Neural progenitor cell (in vitro differentiated cells): ENCODE data around the gene BRSK2. TPM values are rescaled to one million over a fixed set of nuclear protein-coding genes. Genes with fewer than 3 reads are reported as not detected.

ENCODE experiments used
- DNase-seq: peaks from one replicate; pipeline ENCODE4 v3.0.0-alpha.2; 2016; ENCODE audit warnings: low spot score
- H2AFZ ChIP-seq: fragments of 200-600 bp; sonication (generic); replicated peaks from 2 replicates; pipeline ENCODE4 v1.6.1; 2016; ENCODE audit warnings: antibody characterized with exemption
- H3F3A ChIP-seq: fragments of 200-600 bp; sonication (generic); 2 replicates; pipeline ENCODE4 v1.6.1; 2016; ENCODE audit warnings: antibody characterized with exemption, low read depth
- H3K27ac ChIP-seq: fragments of 200-600 bp; sonication (generic); 2 replicates; pipeline ENCODE4 v1.5.1; 2016; ENCODE audit warnings: mild to moderate bottlenecking
- H3K27me3 ChIP-seq: fragments of 200-600 bp; sonication (generic); 2 replicates; pipeline ENCODE4 v1.6.1; 2016; ENCODE audit warnings: mild to moderate bottlenecking, moderate library complexity
- H3K36me3 ChIP-seq: fragments of 200-600 bp; sonication (generic); 2 replicates; pipeline ENCODE4 v1.5.1; 2016
- H3K4me1 ChIP-seq: fragments of 200-600 bp; sonication (generic); 2 replicates; pipeline ENCODE4 v1.6.1; 2016; ENCODE audit warnings: mixed run types
- H3K4me2 ChIP-seq: fragments of 200-600 bp; sonication (generic); 2 replicates; pipeline ENCODE4 v1.6.1; 2016
- H3K4me3 ChIP-seq: fragments of 200-600 bp; sonication (generic); 2 replicates; pipeline ENCODE4 v1.5.1; 2016
- H3K79me2 ChIP-seq: fragments of 200-600 bp; sonication (generic); 2 replicates; pipeline ENCODE4 v1.6.1; 2016; ENCODE audit warnings: low read depth
- H3K9ac ChIP-seq: fragments of 200-600 bp; sonication (generic); 2 replicates; pipeline ENCODE4 v1.6.1; 2016
- H3K9me3 ChIP-seq: fragments of 200-600 bp; sonication (generic); 2 replicates; pipeline ENCODE4 v1.5.1; 2016; ENCODE audit warnings: low read depth
- H4K20me1 ChIP-seq: fragments of 200-600 bp; sonication (generic); 2 replicates; pipeline ENCODE4 v1.6.1; 2016; ENCODE audit warnings: low read depth
- H3K27ac Mint-ChIP-seq: 3 replicates; pipeline ENCODE4 v1.8.0; 2021; ENCODE audit warnings: mixed read lengths
- H3K27me3 Mint-ChIP-seq: 2 replicates; pipeline ENCODE4 v1.8.0; 2022; ENCODE audit warnings: low read depth, mild to moderate bottlenecking, inconsistent platforms, moderate library complexity, mixed read lengths; ENCODE audit not compliant: insufficient read depth
- H3K36me3 Mint-ChIP-seq: 3 replicates; pipeline ENCODE4 v1.8.0; 2021; ENCODE audit warnings: mixed read lengths
- H3K4me1 Mint-ChIP-seq: 3 replicates; pipeline ENCODE4 v1.8.0; 2021; ENCODE audit warnings: mixed read lengths
- H3K4me3 Mint-ChIP-seq: 3 replicates; pipeline ENCODE4 v1.8.0; 2021; ENCODE audit warnings: mild to moderate bottlenecking, moderate library complexity, mixed read lengths
- H3K9me3 Mint-ChIP-seq: 3 replicates; pipeline ENCODE4 v1.8.0; 2020; ENCODE audit warnings: mixed read lengths
- CTCF ChIP-seq: fragments of 200-600 bp; sonication (generic); IDR thresholded peaks from 2 replicates; pipeline ENCODE4 v1.5.1; 2017; ENCODE audit warnings: antibody characterized with exemption, mild to moderate bottlenecking
- EZH2 ChIP-seq: fragments of 200-600 bp; sonication (generic); IDR thresholded peaks from 2 replicates; pipeline ENCODE4 v1.6.1; 2017; ENCODE audit warnings: antibody characterized with exemption, mild to moderate bottlenecking, moderate library complexity
- EZH2phosphoT487 ChIP-seq: fragments of 200-600 bp; sonication (generic); IDR thresholded peaks from 2 replicates; pipeline ENCODE4 v1.6.1; 2017; ENCODE audit warnings: antibody characterized with exemption
- total RNA-seq: library from RNA; depleted of rRNA; stranded (reverse); fragments of >200 nt; gene quantifications from 2 replicates; pipeline ENCODE4 v1.2.3, GENCODE V29; 2015; ENCODE audit warnings: low replicate concordance

Gene BRSK2
- total RNA-seq, 1 donor from 2014 or later, result 8.2 TPM

DNA sequence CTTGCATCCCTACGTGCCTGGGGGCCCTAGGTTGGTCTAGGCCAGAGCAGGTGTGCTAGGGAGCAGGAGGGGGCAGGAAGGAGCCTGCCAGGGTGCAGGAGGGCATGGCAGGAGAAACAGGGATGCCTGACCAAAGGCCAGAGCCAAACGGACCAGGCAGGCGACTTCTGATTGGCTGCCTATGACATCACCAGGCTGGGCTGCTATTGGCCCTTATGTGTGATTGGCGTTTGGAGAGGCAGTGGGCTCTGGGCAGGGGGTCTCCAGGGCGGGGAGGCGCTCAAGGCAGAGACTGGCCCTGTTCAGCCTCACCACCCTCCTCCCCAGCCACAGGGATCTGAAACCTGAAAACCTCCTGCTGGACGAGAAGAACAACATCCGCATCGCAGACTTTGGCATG, 52.4 kb downstream of the BRSK2 start:
- no peaks in the 10 kb centered on the region for H3K27me3 ChIP-seq
- no peaks in the 10 kb centered on the region for H3K9me3 Mint-ChIP-seq
- H3K4me3 ChIP-seq, result no peak overlapping the region
- H3K4me1 ChIP-seq, result no peaks in the 10 kb centered on the region
- no peak overlapping the region for H2AFZ ChIP-seq
- H4K20me1 ChIP-seq, result peaks cover 3% of the 10 kb centered on the region
- no peaks in the 10 kb centered on the region for H3K4me1 Mint-ChIP-seq
- H3K9me3 ChIP-seq, result no peaks in the 10 kb centered on the region
- H3K9ac ChIP-seq, result no peak overlapping the region
- no peaks in the 10 kb centered on the region for H3K27me3 Mint-ChIP-seq
- no peaks in the 10 kb centered on the region for H3K36me3 ChIP-seq
- no peak overlapping the region for H3K4me2 ChIP-seq
- DNase-seq, result peak; percentile 75
- H3K27ac ChIP-seq, result no peak overlapping the region
- no peaks in the 10 kb centered on the region for H3K79me2 ChIP-seq
- H3K36me3 Mint-ChIP-seq, result no peaks in the 10 kb centered on the region
- H3F3A ChIP-seq, result no peaks in the 10 kb centered on the region
- no peak overlapping the region for H3K4me3 Mint-ChIP-seq
- TF ChIP-seq EZH2phosphoT487 (no peak), EZH2 (no peak), CTCF (no peak)
- H3K27ac Mint-ChIP-seq, result peak overlapping the region; percentile 69

DNA sequence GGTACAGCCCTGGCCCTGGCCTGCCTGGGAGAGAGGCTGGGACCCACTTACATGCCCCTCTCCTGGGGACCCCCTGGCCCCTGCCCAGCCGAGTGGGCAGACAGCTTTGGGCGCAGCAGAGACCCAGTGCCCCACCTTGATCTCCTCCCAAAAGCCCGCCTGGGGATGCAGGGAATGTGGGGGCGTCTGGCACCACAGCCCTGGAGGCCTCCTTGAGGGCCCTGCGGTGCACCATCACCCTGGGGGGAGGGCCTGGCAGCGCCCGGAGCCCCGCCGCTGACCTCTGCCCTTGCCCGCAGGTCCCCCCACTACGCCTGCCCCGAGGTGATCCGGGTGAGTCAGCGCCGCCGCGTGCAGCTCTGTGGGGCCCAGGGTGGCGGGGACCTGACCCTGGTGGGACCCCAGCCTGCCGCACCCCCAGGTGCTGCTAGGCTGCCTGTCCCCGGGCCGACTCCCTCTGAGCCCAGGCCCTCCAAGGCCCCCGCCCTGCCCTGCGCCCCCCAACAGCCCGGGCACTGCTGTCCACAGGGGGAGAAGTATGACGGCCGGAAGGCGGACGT, 53.2 kb downstream of the BRSK2 start:
- H3K27me3 ChIP-seq, result no peaks in the 10 kb centered on the region
- Mint-ChIP-seq H3K27ac (no peak overlapping the region), H3K4me1 (no peaks in the 10 kb centered on the region), H3K4me3 (no peak overlapping the region), H3K36me3 (no peaks in the 10 kb centered on the region), H3K9me3 (no peaks in the 10 kb centered on the region), H3K27me3 (no peaks in the 10 kb centered on the region)
- H2AFZ ChIP-seq, result no peak overlapping the region
- H3F3A ChIP-seq, result no peaks in the 10 kb centered on the region
- H3K79me2 ChIP-seq, result no peaks in the 10 kb centered on the region
- H4K20me1 ChIP-seq, result no peaks in the 10 kb centered on the region
- no peak for TF ChIP-seq EZH2
- no peak for TF ChIP-seq EZH2phosphoT487
- TF ChIP-seq CTCF, result no peak
- DNase-seq, result no peak
- H3K4me1 ChIP-seq, result no peaks in the 10 kb centered on the region
- H3K4me3 ChIP-seq, result no peak overlapping the region
- H3K4me2 ChIP-seq, result no peak overlapping the region
- H3K36me3 ChIP-seq, result no peaks in the 10 kb centered on the region
- no peaks in the 10 kb centered on the region for H3K9me3 ChIP-seq
- H3K9ac ChIP-seq, result no peak overlapping the region
- H3K27ac ChIP-seq, result no peak overlapping the region

- Histone ChIP-seq H3F3A (no peaks in the 10 kb centered on the region), H3K27me3 (no peaks in the 10 kb centered on the region), H3K36me3 (no peaks in the 10 kb centered on the region), H3K4me2 (no peak overlapping the region), H3K4me1 (no peaks in the 10 kb centered on the region), H3K27ac (no peak overlapping the region), H2AFZ (no peak overlapping the region), H3K9ac (no peak overlapping the region), H4K20me1 (no peaks in the 10 kb centered on the region), H3K79me2 (no peaks in the 10 kb centered on the region), H3K4me3 (no peak overlapping the region), H3K9me3 (no peaks in the 10 kb centered on the region)
- no peaks in the 10 kb centered on the region for H3K36me3 Mint-ChIP-seq
- no peaks in the 10 kb centered on the region for H3K27me3 Mint-ChIP-seq
- peak overlapping the region; percentile 21 for H3K27ac Mint-ChIP-seq
- no peaks in the 10 kb centered on the region for H3K9me3 Mint-ChIP-seq
- no peaks in the 10 kb centered on the region for H3K4me1 Mint-ChIP-seq
- TF ChIP-seq EZH2, result no peak
- TF ChIP-seq EZH2phosphoT487, result no peak
- TF ChIP-seq CTCF, result no peak
- no peak overlapping the region for H3K4me3 Mint-ChIP-seq
- no peak for DNase-seq
These were observed 54.0 kb downstream of the BRSK2 start for GRCh38 chr11:1443737-1444136.
